ENCODE results near the gene RAVER1.

GRCh38 chr19:10271543-10272086 lies 61.7 kb downstream of the RAVER1 start:
- no peak for TF ChIP-seq PATZ1 (CRISPR knock-in tag; IDR thresholded peaks at IDR 0.05; ENCODE audit: borderline replicate concordance)
- no peak for TF ChIP-seq ESRRG (CRISPR knock-in tag; IDR thresholded peaks at IDR 0.05)
- no peak for TF ChIP-seq GLIS3 (CRISPR knock-in tag; IDR thresholded peaks at IDR 0.05)
